ENCODE results near the gene NEK6.

- TF ChIP-seq CTCF (conservative IDR thresholded peaks at IDR 0.05) (no peak), EZH2 (IDR thresholded peaks at IDR 0.05; ENCODE audit: low read depth) (no peak)
These were observed 6.0 kb upstream of the NEK6 start for GRCh38 chr9:124251605-124252378.

All from PC-9 (cell line).